Trophoblast cell (in vitro differentiated cells and primary cell): ENCODE results near the gene ANKMY1.
A peak's percentile ranks its signal among the peaks of the same experiment; 100 is the strongest.

ENCODE experiments used
- DNase-seq, 2 donors: peaks; one replicate each; pipeline ENCODE4 v3.0.0-alpha.2; 2016
- H2AFZ ChIP-seq: 2 replicates; pipeline ENCODE4 v1.6.1; 2013; ENCODE audit warnings: low read length, moderate library complexity, mild to moderate bottlenecking; ENCODE audit not compliant: insufficient read depth, poor library complexity
- H2AK5ac ChIP-seq: 2 replicates; pipeline ENCODE4 v1.6.1; 2013; ENCODE audit warnings: mild to moderate bottlenecking, low read length
- H2BK120ac ChIP-seq: 2 replicates; pipeline ENCODE4 v1.6.1; 2013; ENCODE audit warnings: low read length, mild to moderate bottlenecking, moderate library complexity; ENCODE audit not compliant: insufficient read depth, poor library complexity
- H2BK12ac ChIP-seq: 2 replicates; pipeline ENCODE4 v1.6.1; 2013; ENCODE audit warnings: mild to moderate bottlenecking, low read length, moderate library complexity
- H2BK5ac ChIP-seq: 2 replicates; pipeline ENCODE4 v1.6.1; 2013; ENCODE audit warnings: low read length, low read depth, moderate library complexity, mild to moderate bottlenecking; ENCODE audit not compliant: poor library complexity
- H3K14ac ChIP-seq: 2 replicates; pipeline ENCODE4 v1.6.1; 2013; ENCODE audit warnings: mild to moderate bottlenecking, low read length
- H3K18ac ChIP-seq: 2 replicates; pipeline ENCODE4 v1.6.1; 2013; ENCODE audit warnings: mild to moderate bottlenecking, low read length
- H3K23ac ChIP-seq: 2 replicates; pipeline ENCODE4 v1.6.1; 2013; ENCODE audit warnings: low read length
- H3K27ac ChIP-seq: 2 replicates; pipeline ENCODE4 v1.5.1; 2013; ENCODE audit warnings: low read depth, mild to moderate bottlenecking, inconsistent platforms, low read length, moderate library complexity
- H3K27me3 ChIP-seq: 2 replicates; pipeline ENCODE4 v1.6.1; 2013; ENCODE audit warnings: inconsistent platforms, mild to moderate bottlenecking, low read length, moderate library complexity; ENCODE audit not compliant: insufficient read depth
- H3K36me3 ChIP-seq, 2 experiments: 1 replicate in 1 of 2; 2 replicates in 1 of 2; pipeline ENCODE4 v1.6.1; 2013; ENCODE audit warnings: low read length in 2 of 2, mild to moderate bottlenecking in 2 of 2, moderate library complexity in 1 of 2; ENCODE audit not compliant: insufficient read depth in 2 of 2, control insufficient read depth in 1 of 2
- H3K4ac ChIP-seq: 2 replicates; pipeline ENCODE4 v1.6.1; 2013; ENCODE audit warnings: low read depth, mild to moderate bottlenecking, low read length, moderate library complexity
- H3K4me1 ChIP-seq, 2 experiments: 1 replicate in 1 of 2; 2 replicates in 1 of 2; pipeline ENCODE4 v1.6.1; 2013; ENCODE audit warnings: low read length in 2 of 2, mild to moderate bottlenecking in 2 of 2, moderate library complexity in 1 of 2; ENCODE audit not compliant: insufficient read depth in 2 of 2, control insufficient read depth in 1 of 2
- H3K4me2 ChIP-seq: 2 replicates; pipeline ENCODE4 v1.6.1; 2013; ENCODE audit warnings: inconsistent platforms, mild to moderate bottlenecking, low read length, moderate library complexity
- H3K4me3 ChIP-seq: 2 replicates; pipeline ENCODE4 v1.5.1; 2013; ENCODE audit warnings: mild to moderate bottlenecking, low read depth, low read length, inconsistent platforms
- H3K79me1 ChIP-seq: one replicate; pipeline ENCODE4 v1.6.1; 2013; ENCODE audit warnings: low read length
- H3K79me2 ChIP-seq: 2 replicates; pipeline ENCODE4 v1.6.1; 2013; ENCODE audit warnings: low read length, mild to moderate bottlenecking; ENCODE audit not compliant: control insufficient read depth, insufficient read depth, poor library complexity
- H3K9ac ChIP-seq: 2 replicates; pipeline ENCODE4 v1.6.1; 2013; ENCODE audit warnings: mild to moderate bottlenecking, low read length
- H3K9me3 ChIP-seq: 2 replicates; pipeline ENCODE4 v1.6.1; 2013; ENCODE audit warnings: low read depth, mild to moderate bottlenecking, control low read depth, inconsistent platforms, low read length; ENCODE audit not compliant: insufficient read depth
- H4K12ac ChIP-seq: 2 replicates; pipeline ENCODE4 v1.6.1; 2013; ENCODE audit warnings: low read depth, mild to moderate bottlenecking, low read length, moderate library complexity
- H4K8ac ChIP-seq: 2 replicates; pipeline ENCODE4 v1.6.1; 2013; ENCODE audit warnings: low read depth, mild to moderate bottlenecking, low read length, moderate library complexity
- H4K91ac ChIP-seq: one replicate; pipeline ENCODE4 v1.6.1; 2013; ENCODE audit warnings: low read depth, mild to moderate bottlenecking, low read length, moderate library complexity
- WGBS: extraction: QIAGEN DNeasy Blood & Tissue Kit; methylation state at CpG from one replicate; pipeline ENCODE4 v1.1.7; 2013; ENCODE audit warnings: missing lambda C conversion rate; ENCODE audit not compliant: insufficient read length, insufficient coverage; ENCODE audit errors: extremely low coverage; 5-methylcytosine and 5-hydroxymethylcytosine counted together

The ANKMY1 gene

DNA sequence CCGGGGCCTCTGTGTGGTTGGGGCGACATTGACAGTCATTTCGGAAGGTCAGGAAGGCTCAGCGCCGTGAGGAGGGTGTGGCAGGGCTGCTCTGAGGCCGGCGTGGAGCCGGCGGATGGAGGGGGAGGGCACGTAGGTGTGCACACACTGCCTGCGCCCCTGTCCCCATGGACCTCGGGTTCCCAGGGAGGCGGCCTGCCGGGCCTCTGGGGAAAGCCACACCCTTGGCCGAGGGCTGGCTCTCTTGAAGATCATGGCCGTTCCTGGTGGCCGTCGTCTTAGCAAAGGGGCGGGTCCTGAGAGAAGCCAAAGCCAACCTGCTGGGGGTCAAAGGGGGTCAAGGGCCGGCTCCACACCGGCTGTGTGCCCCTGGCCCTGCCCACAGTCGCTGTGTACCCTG lies 110.5 kb downstream of the ANKMY1 start:
- Histone ChIP-seq H3K79me2 (no peaks in the 10 kb centered on the region), H3K9ac (no peak overlapping the region), H2BK120ac (no peak overlapping the region), H4K91ac (no peak overlapping the region), H4K12ac (no peak overlapping the region), H2BK5ac (no peak overlapping the region), H3K27me3 (no peaks in the 10 kb centered on the region), H2AFZ (no peak overlapping the region), H3K4me2 (no peak overlapping the region), H3K4me1 (peaks cover 6 to 19% of the 10 kb centered on the region in 2 experiments), H3K4ac (no peak overlapping the region), H3K4me3 (peak overlapping the region; percentile 30), H3K36me3 (peaks cover 2 to 6% of the 10 kb centered on the region in 2 experiments), H3K23ac (no peak overlapping the region), H3K18ac (no peak overlapping the region), H3K14ac (no peak overlapping the region), H4K8ac (no peak overlapping the region), H3K79me1 (peaks cover 5% of the 10 kb centered on the region), H2AK5ac (no peak overlapping the region), H2BK12ac (no peak overlapping the region), H3K27ac (no peak overlapping the region), H3K9me3 (peaks cover 2% of the 10 kb centered on the region)
- DNase-seq = no peak
- WGBS = no CpG with 5 or more reads among the region's 22 CpGs

DNA sequence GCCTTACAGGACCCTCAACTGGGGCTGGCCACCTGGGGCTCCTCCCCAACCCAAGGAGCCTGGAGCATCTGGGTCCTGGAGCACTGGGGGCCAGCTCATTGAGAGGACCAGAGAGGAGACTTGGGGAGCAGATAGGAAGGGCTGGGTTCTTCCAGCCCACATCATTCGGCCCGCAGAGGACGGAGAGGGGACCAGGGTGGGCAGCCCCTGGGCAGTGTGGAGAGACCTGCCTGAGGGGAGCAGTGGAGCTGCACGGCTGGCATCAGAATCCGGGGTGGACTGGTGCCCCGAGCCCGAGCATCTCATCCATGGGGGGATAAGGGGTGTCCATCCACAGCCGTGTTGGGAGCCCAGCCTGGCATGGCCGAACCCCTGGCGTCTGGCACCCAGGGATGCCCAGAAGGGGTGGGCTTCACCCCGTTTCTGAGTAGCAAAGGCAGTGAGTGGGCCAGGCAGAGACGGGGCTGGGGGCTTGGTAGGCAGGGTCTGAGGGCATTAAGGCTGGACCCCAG lies 111.1 kb downstream of the ANKMY1 start:
- Histone ChIP-seq H3K14ac (no peak overlapping the region), H3K27me3 (no peaks in the 10 kb centered on the region), H2AFZ (no peak overlapping the region), H2AK5ac (no peak overlapping the region), H3K18ac (no peak overlapping the region), H3K36me3 (peaks cover 4 to 6% of the 10 kb centered on the region in 2 experiments), H3K4me2 (no peak overlapping the region), H2BK5ac (no peak overlapping the region), H4K8ac (no peak overlapping the region), H3K4me1 (peaks cover 1 to 13% of the 10 kb centered on the region in 2 experiments), H3K4me3 (no peak overlapping the region), H3K79me1 (no peaks in the 10 kb centered on the region), H2BK120ac (no peak overlapping the region), H4K91ac (no peak overlapping the region), H3K23ac (no peak overlapping the region), H3K79me2 (no peaks in the 10 kb centered on the region), H3K27ac (no peak overlapping the region), H3K9me3 (peaks cover 2% of the 10 kb centered on the region), H3K9ac (no peak overlapping the region), H3K4ac (no peak overlapping the region), H4K12ac (no peak overlapping the region), H2BK12ac (no peak overlapping the region)
- DNase-seq = no peak
- WGBS = no CpG with 5 or more reads among the region's 12 CpGs

DNA sequence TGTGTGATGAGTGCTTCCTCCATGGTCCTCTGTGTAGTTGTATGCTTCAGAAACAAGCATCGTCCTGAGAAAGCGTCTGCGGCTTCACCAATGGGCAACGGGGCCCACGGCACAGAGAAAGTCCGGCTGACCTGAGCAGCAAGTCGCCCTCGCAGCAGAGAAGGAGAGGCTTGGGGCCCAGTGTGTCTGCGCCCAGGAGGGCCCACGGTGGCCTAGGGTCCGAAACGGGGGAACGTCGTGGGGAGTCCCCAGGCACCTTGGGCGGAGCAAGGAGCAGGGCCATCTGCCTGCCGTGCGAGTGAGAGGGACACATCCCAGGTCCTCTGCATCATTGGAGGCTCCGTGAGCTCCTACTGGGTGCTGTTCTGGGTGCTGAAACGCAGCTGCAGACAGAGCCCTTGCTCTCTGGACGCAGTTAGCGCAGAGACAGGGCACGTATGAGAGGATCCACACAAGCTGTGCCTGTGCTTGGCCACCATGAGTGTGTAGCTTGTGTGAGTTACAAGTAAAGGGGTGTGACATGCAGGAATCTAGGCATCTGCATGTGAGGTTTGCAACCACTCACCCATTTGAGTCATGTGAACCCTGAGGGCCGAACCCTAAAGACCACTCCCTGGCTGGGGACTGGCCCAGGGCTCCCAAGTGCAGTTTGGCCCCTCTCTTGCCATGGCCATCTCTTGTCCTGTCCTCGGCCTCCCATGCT lies 111.7 kb downstream of the ANKMY1 start:
- H3K27ac ChIP-seq = no peak overlapping the region
- no peak overlapping the region for H3K23ac ChIP-seq
- H3K4me2 ChIP-seq = no peak overlapping the region
- no peak overlapping the region for H3K4me3 ChIP-seq
- H3K79me1 ChIP-seq = no peaks in the 10 kb centered on the region
- H3K27me3 ChIP-seq = no peaks in the 10 kb centered on the region
- H3K9me3 ChIP-seq = peaks cover 2% of the 10 kb centered on the region
- DNase-seq = no peak
- no peak overlapping the region for H4K91ac ChIP-seq
- H3K36me3 ChIP-seq = peaks cover 4 to 6% of the 10 kb centered on the region in 2 experiments
- H3K4ac ChIP-seq = no peak overlapping the region
- H3K18ac ChIP-seq = no peak overlapping the region
- no peak overlapping the region for H2BK120ac ChIP-seq
- no peak overlapping the region for H3K14ac ChIP-seq
- no peak overlapping the region for H4K12ac ChIP-seq
- H2BK5ac ChIP-seq = no peak overlapping the region
- H2AK5ac ChIP-seq = no peak overlapping the region
- no CpG with 5 or more reads among the region's 24 CpGs for WGBS
- H3K79me2 ChIP-seq = no peaks in the 10 kb centered on the region
- H2BK12ac ChIP-seq = no peak overlapping the region
- peaks cover 0 to 7% of the 10 kb centered on the region in 2 experiments for H3K4me1 ChIP-seq
- no peak overlapping the region for H4K8ac ChIP-seq
- H3K9ac ChIP-seq = no peak overlapping the region
- H2AFZ ChIP-seq = no peak overlapping the region

DNA sequence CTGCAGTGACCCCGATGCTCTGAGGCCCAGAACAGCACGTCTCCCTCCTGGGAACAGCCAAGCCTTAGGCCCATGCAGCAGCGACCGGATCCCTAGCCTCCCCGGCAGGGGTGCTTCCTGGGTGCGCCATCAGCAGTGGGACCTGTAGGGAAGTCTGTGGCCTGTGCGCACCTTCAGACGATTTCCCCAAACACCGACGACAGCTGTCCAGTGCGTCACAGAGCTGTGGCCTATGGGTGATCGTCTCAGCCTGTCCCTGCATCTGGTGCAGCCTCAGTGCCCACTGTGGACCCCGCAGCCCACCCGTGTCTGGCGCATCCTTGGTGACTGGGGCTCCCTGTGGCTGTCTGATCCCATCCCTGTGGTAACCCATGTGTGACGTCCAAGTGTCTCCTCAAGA lies 113.3 kb downstream of the ANKMY1 start:
- Histone ChIP-seq H2BK120ac (no peak overlapping the region), H2AK5ac (no peak overlapping the region), H2BK5ac (no peak overlapping the region), H3K4me2 (no peak overlapping the region), H3K4ac (no peak overlapping the region), H3K9ac (no peak overlapping the region), H2AFZ (no peak overlapping the region), H3K79me1 (no peaks in the 10 kb centered on the region), H4K8ac (no peak overlapping the region), H3K79me2 (no peaks in the 10 kb centered on the region), H3K27me3 (no peaks in the 10 kb centered on the region), H3K4me3 (peak overlapping the region; percentile 34), H3K23ac (no peak overlapping the region), H3K27ac (no peak overlapping the region), H4K91ac (no peak overlapping the region), H3K4me1 (no peaks in the 10 kb centered on the region), H2BK12ac (no peak overlapping the region), H3K14ac (no peak overlapping the region), H3K9me3 (peaks cover 2% of the 10 kb centered on the region), H3K36me3 (peaks cover 8 to 11% of the 10 kb centered on the region in 2 experiments), H3K18ac (no peak overlapping the region), H4K12ac (no peak overlapping the region)
- no CpG with 5 or more reads among the region's 16 CpGs for WGBS
- DNase-seq = no peak
